Myocyte (in vitro differentiated cells): ENCODE measurements around the gene SPEN. TPM values are rescaled to one million over a fixed set of nuclear protein-coding genes. Genes with fewer than 3 reads are reported as not detected.

ENCODE experiments used
- DNase-seq: peaks from one replicate; pipeline ENCODE4 v3.0.0-alpha.2; 2012; ENCODE audit warnings: low read depth
- total RNA-seq: library from RNA; depleted of rRNA; stranded (reverse); fragments of >200 nt; gene quantifications from 2 replicates; pipeline ENCODE4 v1.2.3, GENCODE V29; 2014

SPEN gene
- total RNA-seq, 1 donor from 2014 or later: 14.4 TPM

GRCh38 chr1:15852036-15852827 lies 4.7 kb downstream of the SPEN start:
- DNase-seq: peak; percentile 16

DNA sequence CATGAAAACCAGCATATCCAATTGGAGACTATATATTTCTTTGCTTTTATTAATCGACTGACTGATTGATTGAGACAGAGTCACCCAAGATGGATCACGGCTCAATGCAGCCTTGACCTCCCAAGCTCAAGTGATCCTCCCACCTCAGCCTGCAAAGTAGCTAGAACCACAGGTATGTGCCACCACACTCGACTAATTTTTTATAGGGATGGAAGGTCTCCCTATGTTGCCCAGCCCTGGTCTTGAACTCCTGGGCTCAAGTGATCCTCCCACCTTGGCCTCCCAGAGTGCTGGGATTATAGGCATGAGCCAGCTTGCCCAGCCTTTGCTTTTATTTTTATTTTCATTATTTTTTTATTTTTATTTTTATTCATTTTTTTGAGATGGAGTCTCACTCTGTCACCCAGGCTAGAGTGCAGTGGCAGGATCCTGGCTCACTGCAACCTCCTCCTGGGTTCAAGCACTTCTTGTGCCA lies 5.4 kb downstream of the SPEN start:
- DNase-seq: no peak

GRCh38 chr1:15856888-15857287 lies 9.4 kb downstream of the SPEN start:
- DNase-seq: no peak

GRCh38 chr1:15858069-15858670 lies 10.7 kb downstream of the SPEN start:
- no peak for DNase-seq

DNA sequence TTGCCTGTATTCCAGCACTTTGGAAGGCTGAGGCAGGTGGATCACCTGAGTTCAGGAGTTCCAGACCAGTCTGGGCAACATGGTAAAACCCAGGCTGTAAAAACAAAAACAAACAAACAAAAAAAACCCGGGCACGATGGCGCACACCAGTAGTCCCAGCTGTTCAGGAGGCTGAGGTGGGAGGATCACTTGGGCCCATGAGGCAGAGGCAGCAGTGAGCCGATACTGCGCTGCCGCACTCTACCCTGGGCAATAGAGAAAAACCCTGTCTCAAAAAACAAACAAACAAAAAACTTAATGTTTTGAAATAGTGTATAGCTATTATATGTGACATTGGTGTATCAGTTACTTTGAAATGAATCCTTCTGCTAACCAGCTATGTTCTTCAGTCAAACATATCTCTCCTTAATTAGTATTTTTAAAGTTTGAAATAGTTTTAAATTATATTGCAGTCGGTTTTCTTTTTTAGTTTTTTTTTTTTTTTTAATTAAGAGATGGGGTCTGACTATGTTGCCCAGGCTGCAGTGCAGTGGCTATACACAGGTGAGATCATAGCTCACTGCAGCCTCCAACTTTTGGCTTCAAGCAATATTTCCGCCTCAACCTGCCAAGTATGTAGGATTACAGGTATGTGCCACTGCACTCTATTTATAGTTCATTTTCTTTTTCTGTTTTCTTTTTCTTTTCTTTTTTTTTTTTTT lies 11.3 kb downstream of the SPEN start:
- DNase-seq: no peak

GRCh38 chr1:15863156-15863901 lies 15.8 kb downstream of the SPEN start:
- no peak for DNase-seq

GRCh38 chr1:15866721-15867201 lies 19.3 kb downstream of the SPEN start:
- DNase-seq: no peak

DNA sequence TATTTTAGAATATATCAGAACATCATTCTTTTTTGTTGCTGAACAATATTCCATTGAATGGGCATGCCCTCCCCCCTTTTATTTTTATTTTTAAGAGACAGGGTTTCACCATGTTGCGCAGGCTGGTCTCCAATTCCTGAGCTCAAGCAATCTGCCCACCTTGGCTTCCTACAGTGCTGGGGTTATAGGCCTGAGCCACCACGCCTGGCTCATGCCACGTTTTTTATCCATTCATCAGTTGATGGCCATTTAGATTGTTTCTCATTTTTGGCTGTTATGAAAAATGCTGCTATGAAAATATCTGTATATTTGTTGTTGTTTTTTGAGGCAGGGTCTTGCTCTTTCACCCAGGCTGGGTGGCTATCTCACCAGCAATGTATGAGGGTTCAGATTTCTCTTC lies 19.8 kb downstream of the SPEN start:
- DNase-seq: no peak

DNA sequence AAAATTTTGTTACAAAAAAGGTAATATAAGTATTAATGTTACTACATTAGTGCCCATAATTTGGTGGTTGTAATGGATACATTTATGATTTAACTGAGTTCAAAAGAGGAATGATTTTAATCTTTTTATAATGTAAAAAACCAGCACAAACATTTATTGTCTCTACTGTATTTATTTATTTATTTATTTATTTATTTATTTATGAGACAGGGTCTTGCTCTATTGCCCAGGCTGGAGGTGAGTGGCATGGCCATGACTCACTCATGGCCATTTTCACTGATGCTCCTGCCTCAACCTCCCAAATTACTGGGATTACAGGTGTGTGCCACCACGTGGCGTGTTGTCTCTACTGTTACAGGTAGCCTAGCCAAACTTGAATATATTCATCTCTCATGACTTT lies 21.9 kb downstream of the SPEN start:
- no peak for DNase-seq

DNA sequence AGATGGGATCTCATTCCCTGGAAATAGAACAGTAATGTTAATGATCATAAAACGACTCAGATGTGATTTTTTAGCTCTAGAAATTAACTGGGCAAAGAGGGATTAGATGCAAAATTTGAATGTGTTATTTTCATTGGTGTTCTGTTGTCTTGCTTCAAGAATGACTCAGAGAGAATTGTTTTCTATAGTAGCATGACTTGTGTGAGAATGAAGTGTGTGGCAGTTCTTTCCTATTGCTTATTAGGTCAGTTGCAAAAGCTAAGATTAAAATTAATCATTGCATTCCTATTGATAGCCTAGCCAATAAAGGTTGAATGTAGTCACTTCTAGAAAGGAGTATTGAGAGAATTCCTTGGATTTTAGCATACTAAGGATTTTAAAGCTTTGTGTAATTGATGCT lies 22.9 kb downstream of the SPEN start:
- DNase-seq: no peak

DNA sequence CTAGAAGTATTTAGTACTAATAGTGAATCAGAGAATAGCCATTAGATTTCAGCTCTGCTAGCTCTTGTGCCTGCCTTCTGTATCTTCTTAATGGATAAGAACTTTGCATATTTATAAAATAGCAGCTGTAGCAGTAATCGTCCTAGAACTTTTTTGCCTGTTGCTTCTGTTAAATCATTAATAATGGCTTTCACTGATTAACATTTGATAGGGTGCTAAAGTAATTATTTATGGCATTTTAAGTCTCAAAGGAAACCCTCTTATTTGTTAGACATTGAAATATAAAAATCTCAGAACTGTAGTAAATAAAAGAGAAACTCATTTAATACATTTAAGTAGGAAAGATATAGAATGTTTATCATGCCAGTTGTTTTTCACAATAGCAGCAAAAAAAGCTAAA lies 27.0 kb downstream of the SPEN start:
- no peak for DNase-seq

GRCh38 chr1:15876357-15877055 lies 29.0 kb downstream of the SPEN start:
- DNase-seq: no peak

- DNase-seq: no peak
Observed at GRCh38 chr1:15881961-15882360, 34.5 kb downstream of the SPEN start.

DNA sequence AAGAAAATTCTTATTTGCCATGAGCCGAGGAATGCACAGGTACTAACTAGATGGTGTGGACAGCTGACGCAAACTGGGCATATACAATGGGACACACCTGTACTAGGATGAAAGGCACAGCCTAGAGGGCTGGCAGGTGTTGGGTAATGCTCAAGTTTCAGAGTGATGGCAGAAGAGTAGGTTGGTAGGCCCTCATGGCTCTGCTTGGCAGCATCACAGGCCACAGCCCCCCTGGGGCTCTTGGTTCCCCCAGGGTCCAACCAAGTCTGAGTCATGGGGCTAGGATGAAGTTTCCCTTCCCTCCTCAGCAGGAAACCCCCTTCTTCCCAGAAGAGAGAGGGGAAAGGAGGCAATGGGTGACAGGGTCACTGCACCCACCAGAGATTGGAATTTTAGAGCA lies 35.2 kb downstream of the SPEN start:
- no peak for DNase-seq

- no peak for DNase-seq
Observed at GRCh38 chr1:15883326-15883725, 35.8 kb downstream of the SPEN start.

GRCh38 chr1:15884477-15884876 lies 37.0 kb downstream of the SPEN start:
- DNase-seq: no peak

- peak; percentile 2 for DNase-seq
Observed at GRCh38 chr1:15885269-15885668, 37.8 kb downstream of the SPEN start.

DNA sequence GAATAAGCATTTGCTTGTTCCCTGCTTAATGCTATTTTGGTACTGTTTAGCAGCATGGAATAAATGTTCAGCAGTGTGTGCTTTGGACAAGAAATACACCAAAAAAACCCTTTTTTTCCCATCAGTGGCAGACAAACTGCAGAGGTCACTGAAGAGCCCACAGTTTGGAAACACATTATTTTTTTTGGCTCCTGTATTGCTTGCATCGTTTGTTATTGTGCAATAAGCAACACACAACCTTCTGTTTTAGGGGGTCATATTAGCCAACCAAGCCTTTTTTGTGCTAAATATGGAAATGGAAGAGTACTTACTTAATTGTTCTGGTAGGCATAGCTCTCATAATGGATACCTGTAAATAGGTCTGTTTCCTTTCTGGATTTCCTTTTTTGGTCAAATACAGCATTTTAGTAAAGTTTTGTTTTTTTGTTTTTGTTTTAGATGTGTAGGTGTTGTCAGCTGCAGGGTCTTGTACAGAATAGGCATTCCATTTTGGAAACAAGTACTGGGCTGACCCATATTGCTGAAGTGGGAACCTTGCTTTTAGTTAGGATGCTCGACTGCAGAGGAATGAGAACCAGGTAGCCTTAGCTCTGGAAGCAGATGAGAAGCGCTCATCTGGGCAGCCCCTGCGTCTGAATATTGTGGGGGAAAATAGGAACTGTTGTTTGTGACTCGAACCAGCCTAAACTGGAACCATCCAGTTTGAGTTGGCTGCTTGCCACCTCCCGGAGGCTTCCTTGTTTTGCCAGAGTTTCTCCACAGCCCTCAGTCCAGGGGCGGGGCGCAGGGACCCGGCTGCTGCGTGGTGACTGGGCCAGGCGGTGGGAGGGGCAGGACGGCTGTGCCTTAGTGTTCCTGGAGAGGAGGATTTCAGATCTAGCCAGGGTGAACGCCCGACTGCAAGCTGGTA lies 38.4 kb downstream of the SPEN start:
- DNase-seq: peak; percentile 95

DNA sequence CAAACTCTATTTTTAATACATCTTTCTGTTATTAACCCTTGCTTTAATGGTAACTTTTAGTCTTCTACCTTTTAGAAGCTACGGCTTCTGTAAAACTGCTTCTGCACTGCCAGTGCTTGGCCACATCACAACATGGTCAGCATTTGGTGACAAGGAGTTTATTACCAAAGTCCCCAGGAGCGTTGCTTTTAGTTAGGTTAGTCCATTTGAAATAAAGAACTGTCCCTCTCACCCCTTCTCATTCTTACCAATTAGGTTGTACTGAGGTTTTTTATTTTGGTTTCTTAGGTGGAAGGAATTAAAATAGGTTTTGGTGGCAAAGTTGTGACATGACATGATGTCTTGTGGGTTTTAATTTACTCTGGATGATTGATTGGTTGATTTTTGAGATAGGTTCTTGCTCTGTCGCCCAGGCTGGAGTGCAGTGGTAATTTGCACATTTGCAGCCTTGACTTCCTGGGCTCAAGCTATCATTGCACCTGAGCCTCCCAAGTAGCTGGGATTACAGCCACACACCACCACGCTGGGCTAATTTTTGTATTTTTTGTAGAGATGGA lies 39.2 kb downstream of the SPEN start:
- DNase-seq: no peak
